NCI-H2227 (cell line): ENCODE measurements around the gene GABARAP.

Experiments used
- DNase-seq: peaks from one replicate; lab custom pipeline; 2025; ENCODE audit not compliant: unreplicated experiment; lab: John Stamatoyannopoulos, UW

Gene GABARAP

DNA sequence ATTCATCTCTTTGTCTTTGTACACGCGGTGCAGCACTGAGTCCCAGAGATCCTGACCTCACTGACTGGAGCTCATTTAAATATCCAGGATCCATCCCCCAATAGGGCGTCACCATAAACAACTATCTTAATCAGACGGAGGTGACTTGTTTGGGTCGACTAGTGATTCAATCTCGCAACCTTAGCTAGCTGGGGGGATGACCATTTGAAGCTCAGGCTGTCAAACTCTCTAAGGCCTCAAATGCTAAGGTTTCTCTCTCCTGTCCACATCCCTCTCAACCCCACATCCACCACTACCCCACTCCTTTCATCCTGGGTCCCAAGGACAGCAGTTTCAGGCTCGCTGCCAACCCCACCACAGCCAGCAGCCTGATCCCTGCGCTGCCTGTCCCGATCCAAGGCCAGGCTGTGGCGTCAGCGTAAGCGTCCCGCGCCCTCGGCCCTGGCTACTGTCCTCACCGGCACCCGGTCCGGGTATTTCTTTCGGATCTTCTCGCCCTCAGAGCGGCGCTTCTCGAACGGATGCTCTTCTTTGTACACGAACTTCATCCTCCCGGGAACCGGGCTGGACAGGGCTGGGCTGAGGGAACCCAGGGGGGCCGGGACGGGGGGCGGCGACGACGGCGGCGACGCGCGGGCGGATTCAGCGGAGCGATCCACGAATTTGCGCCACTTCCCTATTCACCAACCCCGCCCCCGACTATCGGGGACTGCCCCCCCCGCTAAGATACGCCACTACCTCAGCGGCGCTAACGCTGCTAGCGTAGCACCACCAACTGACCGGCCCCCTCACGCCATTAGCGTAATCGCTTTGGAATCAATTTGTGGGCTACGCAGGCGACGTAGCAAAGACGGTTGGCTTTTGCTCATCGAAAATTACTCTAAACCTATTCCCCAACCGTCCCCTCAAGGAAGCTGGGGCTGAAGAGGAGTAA is at the start of gene GABARAP:
TSS of gene GABARAP (minus strand) at position 667 of the 934 bp plus-strand sequence. CDS start at position 548, 119 bp downstream.
- peak; percentile 90 for DNase-seq

DNA sequence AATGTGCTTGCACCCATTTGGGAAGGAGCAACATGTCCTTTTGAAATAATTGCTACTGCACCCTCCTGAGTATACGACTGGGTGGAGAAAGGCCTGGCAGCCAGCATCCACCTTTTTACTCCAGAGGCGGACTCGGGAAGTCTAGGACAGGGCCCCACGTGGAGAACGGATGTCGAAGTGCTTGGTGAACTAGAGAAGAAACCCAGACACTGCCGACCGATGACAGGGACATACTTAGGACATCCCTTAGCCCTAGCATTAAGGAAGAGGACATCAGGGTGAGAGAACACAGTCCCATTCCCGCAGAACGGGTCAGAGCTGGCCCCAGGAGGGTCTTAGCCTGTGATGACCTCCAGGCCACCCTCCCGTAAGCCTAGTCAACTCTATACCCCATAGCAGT is 48.4 kb upstream of the GABARAP start:
- DNase-seq: no peak

DNA sequence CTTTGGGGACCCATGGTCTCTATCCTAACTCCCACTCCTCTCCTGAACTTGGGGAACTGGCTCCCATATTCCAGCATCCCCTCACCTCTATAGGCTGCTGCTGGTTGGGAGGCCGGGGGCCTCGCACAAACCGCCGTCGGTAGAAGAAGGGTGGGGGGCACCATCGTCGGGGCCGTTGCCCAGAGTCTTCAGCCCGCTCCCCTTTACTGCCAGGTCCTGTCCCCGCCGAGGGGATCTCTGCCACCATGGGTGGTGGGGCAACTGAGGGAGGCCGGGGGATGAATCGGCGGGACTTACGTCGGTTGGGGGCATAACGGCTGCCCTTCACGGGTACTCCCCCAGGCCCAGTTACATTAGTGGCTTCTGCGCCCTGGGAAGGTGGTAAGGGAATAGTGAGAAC is 47.9 kb upstream of the GABARAP start:
- no peak for DNase-seq

DNA sequence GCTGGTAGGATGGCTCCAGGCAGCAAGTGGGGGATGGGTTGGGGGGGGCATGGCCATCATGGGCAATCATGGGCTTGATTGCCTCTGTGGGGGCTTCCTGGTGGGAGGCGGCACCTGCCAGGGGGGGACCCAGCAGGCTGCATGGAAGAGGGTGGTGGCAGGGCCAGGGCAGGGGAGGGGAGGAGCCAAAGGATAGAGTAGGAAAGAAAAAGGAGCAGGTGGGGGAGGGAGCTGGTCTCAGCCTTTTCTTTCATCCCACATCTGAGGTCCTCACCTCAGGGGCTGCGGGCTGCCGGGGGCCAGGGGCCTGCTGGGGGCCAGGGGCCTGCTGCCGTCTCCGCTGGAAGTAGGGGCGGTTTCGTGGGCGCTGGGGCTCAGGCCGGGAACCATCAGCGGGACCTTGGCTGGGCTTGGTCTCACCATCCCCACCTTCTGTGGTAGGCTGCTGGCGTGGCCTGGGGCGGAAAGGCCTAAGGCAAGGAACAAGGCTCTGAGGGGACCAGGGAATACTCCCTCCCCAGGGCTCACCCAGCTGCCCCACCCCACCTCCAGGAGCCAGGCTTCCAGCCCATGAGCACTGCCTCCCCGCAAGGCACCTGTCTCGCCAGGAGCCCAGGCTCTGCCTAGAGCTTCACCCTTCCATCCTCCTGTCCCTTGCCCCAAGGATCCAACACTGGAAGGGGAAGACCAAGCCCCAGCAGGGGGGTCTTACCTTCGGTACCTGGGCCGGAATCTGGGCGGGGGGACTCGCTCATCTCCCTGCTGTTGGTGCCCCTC is 47.2 kb upstream of the GABARAP start:
- no peak for DNase-seq

DNA sequence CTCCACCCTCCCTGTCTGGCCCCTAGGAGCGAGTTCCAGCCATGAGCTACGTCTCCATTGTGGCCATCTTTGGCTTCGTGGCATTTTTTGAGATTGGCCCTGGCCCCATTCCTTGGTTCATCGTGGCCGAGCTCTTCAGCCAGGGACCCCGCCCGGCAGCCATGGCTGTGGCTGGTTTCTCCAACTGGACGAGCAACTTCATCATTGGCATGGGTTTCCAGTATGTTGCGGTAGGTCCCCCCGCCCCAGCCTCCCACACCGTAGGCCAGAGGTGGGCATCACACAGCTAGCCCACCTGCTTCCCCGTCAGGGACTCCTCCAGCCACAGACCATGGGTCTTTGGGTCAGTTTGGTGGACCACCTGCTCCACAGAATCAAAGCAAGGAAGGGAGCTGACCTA is 43.4 kb upstream of the GABARAP start:
- DNase-seq: no peak

DNA sequence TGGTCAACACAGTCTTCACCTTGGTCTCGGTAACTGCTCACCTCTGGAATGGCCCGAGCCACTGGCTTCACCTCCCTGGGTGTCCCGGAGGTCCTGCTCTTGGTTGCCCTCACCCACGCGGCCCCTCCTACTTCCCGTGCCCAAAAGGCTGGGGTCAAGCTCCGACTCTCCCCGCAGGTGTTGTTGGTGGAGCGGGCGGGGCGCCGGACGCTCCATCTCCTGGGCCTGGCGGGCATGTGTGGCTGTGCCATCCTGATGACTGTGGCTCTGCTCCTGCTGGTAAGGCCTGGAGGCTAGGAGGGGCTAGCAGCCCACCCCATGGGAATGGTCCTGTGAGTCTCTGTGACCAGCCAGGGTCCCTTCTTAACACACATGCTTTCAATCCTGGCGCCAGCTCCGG is 42.7 kb upstream of the GABARAP start:
- DNase-seq: no peak

DNA sequence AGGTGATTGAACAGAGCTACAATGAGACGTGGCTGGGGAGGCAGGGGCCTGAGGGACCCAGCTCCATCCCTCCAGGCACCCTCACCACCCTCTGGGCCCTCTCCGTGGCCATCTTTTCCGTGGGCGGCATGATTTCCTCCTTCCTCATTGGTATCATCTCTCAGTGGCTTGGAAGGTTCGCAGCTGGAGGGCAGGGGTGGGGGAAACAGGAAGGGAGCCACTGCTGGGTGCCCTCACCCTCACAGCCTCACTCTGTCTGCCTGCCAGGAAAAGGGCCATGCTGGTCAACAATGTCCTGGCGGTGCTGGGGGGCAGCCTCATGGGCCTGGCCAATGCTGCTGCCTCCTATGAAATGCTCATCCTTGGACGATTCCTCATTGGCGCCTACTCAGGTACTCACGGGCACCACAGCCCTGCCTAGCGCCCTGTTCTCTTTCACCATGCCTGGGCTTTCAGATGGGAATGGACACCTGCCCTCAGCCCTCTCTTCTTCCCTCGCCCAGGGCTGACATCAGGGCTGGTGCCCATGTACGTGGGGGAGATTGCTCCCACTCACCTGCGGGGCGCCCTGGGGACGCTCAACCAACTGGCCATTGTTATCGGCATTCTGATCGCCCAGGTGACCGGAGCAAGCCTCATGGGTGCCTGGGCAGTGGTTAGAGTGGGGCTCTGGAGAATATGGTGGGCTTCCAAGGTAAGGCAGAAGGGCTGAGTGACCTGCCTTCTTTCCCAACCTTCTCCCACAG is 41.4 kb upstream of the GABARAP start:
- DNase-seq: no peak

DNA sequence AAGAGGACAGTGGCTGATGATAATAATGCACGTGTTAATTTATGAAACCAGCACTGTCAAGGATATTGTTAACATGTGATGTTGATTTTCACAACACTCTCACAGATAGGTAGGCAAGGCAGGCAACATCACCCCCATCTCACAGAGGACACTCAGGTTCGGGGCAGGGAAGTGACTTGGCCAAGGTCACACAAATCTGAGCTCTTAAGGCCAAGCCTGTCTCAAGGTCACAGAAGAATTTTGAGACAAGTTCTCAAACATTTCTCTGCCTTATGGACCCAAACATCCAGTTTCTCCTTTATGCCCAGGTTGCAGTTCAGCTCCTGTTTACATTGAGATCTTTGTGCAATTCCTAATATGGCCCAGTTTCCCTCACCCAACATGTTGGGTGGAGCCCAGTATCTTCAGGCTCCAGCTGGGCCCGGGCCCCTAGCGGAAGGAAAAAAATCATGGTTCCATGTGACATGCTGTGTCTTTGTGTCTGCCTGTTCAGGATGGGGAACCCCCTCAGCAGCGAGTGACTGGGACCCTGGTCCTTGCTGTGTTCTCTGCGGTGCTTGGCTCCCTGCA is 40.6 kb upstream of the GABARAP start:
- no peak for DNase-seq

DNA sequence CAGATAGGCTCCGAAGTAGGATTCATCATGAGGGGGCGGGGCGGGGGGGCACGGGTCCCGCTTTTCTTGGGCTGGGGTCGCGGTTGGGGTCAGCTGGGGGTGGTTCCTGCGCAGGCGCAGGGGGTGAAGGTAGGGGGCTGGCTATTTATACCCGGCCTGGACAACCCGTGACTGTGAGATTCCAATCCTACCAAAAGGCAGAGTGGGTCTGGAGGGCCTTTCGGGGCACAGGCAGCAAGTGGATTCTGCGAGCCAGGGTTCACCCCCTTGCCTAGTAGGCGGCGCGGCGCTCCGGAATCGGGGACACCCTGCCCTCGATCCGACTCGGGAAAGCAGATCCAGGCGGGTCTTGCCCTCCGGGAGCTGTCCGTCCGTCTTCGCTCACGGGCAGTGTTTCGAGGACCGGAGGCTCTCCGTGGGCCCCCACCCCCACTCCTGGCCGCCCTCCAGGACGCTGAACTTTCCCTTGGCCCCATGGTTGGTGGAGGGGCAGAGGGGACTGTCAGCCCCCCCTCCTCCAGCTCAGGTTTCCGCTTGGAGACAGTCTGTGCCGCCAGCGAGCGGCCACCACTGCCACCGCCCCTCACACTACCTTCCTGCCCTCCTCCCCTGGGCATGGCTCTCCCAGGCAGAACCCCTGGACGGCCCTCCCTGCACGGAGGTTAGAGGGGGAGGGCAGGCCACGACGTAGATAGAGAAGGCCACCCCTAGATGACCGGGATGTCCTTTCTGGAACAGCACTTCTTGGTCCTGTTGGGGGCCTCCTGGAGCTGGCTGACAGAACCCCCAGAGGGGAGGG is 39.9 kb upstream of the GABARAP start:
- no peak for DNase-seq

DNA sequence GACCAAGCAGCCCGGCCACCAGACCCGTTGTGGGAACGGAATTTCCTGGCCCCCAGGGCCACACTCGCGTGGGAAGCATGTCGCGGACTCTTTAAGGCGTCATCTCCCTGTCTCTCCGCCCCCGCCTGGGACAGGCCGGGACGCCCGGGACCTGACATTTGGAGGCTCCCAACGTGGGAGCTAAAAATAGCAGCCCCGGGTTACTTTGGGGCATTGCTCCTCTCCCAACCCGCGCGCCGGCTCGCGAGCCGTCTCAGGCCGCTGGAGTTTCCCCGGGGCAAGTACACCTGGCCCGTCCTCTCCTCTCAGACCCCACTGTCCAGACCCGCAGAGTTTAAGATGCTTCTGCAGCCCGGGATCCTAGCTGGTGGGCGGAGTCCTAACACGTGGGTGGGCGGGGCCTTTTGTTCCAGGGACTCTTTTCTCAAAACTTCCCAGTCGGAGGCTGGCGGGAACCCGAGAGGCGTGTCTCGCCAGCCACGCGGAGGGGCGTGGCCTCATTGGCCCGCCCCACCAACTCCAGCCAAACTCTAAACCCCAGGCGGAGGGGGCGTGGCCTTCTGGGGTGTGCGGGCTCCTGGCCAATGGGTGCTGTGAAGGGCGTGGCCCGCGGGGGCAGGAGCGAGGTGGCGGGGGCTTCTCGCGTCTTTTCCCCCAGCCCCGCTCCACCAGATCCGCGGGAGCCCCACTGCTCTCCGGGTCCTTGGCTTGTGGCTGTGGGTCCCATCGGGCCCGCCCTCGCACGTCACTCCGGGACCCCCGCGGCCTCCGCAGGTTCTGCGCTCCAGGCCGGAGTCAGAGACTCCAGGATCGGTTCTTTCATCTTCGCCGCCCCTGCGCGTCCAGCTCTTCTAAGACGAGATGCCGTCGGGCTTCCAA is 39.1 kb upstream of the GABARAP start, which contains the start of gene SLC2A4:
TSS of gene SLC2A4 (plus strand) at position 645 of the 879 bp plus-strand sequence. CDS start at position 862, 217 bp downstream.
- peak; percentile 96 for DNase-seq

DNA sequence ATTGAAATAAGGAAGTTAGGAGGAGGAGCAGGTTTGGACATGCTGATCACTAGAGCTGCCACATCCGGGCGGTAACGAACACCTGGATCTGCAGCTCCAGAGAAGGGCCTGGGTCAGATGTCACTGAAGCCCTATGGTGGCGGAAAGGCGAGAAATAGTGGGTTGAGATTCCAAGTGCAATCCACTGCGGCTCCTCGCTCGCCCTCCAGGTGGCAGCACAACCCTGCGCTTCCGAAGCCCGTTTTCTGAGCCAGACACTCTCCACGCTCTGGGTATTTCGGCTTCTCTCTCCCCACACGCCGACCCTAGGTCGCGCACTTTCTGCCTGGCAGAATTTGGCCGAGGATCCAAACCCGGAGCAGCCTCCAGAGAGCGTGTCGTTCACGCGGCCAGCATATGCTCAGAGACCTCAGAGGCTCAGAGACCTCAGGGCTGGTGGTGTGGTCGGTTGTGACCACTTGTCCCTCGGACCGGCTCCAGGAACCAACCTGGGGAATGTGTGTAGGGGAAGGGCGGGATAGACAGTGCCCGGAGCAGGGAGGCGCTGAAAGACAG is 38.3 kb upstream of the GABARAP start:
- DNase-seq: peak; percentile 80

DNA sequence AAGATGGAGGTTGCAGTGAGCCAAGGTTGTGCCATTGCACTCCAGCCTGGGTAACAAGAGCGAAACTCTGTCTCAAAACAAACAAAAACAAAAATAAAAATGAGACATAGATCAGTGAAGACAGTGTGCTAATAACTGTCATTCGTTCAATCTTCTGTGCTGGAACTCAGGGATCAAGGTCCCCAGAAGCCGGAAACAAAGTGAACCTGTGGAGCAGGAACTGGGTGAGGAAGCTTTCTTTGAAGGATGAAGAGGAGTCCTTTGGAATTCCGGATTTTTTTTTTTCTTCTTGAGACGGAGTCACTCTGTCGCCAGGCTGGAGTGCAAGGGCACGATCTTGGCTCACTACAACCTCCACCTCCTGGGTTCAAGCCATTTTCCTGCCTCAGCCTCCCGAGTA is 37.2 kb upstream of the GABARAP start:
- DNase-seq: no peak

DNA sequence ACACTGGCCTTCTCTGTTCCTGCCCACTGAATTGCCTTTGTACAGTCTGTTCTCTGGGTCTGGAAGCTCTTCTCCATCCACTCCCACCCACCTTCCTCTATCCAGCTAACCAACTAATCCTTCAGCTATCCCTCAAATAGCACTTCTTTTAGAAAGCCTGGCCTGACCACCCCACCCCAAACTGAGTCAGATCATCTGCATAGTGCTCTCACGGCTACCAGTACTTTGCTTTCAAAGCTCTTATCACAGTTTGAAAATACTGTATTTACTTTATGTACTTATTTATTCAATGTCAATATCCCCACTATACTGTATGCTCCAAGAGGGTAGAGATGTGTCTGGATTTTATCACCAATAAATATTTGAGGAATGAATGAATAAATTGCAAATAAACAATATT is 24.5 kb upstream of the GABARAP start:
- no peak for DNase-seq

DNA sequence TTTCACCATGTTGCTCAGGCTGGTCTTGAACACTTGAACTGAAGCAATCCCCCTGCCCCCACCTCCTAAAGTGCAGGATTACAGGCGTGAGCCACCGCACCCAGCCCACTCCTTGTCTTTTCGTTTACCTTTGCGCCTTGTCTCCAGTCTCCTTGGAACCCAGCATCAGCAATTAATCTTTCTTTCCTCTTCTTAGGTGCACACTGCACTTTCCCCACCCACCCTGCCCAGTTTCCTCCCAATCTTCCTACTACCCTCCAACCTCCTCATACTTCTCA is 21.5 kb upstream of the GABARAP start:
- peak; percentile 6 for DNase-seq

DNA sequence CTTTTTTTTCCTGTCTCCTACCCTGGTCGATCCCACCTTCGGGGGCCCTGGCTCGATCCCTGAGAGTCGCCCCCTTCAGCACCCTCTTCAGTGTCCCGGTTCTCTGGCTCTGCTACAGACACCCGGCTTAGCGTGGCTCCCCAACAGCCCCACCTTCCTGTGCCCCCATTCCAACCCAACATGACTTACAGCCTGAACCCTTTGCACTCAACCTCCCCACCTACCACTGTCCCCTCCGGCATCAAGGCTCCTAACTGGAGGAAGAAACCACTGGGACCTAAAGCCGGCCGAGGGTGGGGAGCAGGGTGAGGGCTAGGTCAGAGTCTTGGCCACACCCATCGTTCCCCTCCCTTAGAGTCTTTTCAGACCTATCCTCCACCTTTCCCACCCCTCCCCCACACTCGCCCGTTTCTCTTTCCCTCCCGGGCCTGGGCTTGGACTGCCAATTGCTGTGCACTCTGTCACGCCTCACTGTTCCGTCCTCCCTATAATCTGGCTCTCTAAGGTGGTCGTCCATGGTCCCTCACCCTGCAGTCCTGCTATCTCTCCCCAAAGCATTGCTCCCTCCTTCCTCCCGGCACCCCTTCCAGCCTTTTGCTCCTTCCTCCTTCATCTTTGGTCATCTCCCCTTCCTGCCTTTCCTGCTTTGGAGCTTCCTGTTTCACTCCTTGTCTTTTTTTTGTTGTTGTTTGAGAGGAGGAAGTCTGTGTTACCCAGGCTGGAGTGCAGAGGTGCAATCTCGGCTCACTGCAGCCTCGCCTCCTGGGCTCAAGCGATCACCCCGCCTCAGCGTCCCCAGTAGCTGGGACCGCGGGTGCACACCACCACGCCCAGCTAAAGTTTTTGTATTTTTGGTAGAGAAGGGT is 20.9 kb upstream of the GABARAP start:
- DNase-seq: peak; percentile 10

DNA sequence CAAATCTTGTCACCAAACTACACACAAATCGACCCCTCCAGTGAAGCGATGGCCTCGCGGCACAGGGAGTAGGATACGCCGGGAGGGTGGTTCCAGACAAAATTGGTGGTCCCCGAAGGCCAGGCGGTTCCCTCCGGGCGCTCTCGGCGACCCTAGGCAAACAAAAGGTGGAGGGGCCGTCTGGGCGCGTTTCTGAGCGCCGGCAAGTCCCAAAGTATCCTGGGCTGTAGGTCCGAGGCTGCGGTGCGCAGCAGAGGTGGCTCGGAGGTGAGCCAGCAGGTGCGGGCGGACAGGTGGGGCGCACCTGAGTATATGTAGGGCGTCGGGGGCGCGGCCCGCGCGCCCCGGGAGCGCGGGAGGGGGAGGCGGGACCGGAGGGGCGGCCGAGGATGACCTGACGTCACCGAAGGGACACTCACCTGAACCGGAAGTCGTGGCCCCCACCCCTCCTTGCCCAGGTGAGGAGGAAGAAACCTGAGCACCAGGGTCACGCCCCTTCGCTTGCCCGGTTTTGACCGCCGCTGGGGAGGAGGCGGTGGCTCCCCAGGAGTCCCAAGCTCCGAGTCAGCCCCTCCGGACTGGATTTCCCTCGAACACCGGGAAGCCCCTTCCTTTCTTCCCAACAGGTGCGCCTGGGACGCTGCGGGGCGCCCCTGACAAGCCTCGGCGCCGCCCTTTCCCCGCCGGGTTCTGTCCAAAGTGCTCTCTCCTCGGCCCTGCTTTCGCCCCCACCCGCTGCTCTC is 20.1 kb upstream of the GABARAP start, which contains the start of gene CLDN7:
TSS of gene CLDN7 (minus strand) at position 287 of the 743 bp plus-strand sequence. CDS start 435 bp downstream, outside the sequence.
- no peak for DNase-seq
